ENCODE measurements around the gene TRAPPC12.

Gene TRAPPC12

GRCh38 chr2:3414133-3414860, 34.8 kb downstream of the TRAPPC12 start:
- no peak for TF ChIP-seq CTCF (IDR thresholded peaks at IDR 0.05; ENCODE audit: poor library complexity, severe bottlenecking)
- H3K27me3 ChIP-seq (ENCODE audit: insufficient read depth, poor library complexity, severe bottlenecking): no peaks in the 10 kb centered on the region
- H3K9me3 ChIP-seq (ENCODE audit: severe bottlenecking): no peaks in the 10 kb centered on the region
- ATAC-seq (ENCODE audit: low read depth): no peak
- H3K36me3 ChIP-seq (ENCODE audit: low read depth): peaks cover 5% of the 10 kb centered on the region; the same call in 1 of the 2 replicates
- no peak overlapping the region for H3K27ac ChIP-seq (ENCODE audit: poor library complexity, severe bottlenecking)
- no peaks in the 10 kb centered on the region for H3K4me1 ChIP-seq (ENCODE audit: insufficient read depth, poor library complexity, severe bottlenecking)
- DNase-seq (ENCODE audit: low spot score): no peak
- no peak overlapping the region for H3K4me3 ChIP-seq (ENCODE audit: severe bottlenecking)

DNA sequence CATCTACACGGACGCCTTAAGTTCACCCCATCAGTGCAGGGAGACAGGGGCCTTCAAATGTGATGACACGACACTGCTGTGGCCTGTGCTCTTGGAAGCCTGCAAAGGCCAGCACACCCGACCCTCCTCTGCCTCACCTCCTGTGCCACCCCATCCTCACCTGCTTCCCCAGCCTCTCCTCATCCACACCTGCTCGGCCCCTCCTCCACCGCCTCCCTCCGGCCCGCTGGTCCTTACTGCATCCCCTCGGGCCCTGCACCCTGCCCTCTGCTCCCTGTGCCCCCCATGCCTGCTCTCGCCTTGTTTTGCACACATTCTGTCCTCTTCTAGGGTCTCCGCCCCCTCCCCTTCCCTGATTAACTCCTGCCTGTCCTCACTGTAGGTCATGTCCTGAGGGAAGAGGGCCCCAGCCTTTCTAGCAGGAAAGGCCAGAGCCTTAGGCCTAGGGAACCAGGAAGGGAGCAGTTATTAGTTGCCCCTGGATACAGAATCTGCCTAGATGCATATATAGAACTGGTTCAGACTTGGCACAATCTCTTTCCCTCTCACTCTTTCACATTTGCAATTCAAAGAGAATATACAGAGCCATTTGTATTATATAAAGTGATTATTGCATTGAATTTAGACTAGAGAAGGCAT, 39.4 kb downstream of the TRAPPC12 start:
- H3K36me3 ChIP-seq (ENCODE audit: low read depth): peaks cover 7% of the 10 kb centered on the region; the same call in 1 of the 2 replicates

GRCh38 chr2:3420076-3420768, 40.7 kb downstream of the TRAPPC12 start:
- Histone ChIP-seq H3K4me1 (ENCODE audit: insufficient read depth, poor library complexity, severe bottlenecking) (no peaks in the 10 kb centered on the region), H3K9me3 (ENCODE audit: severe bottlenecking) (no peaks in the 10 kb centered on the region), H3K27me3 (ENCODE audit: insufficient read depth, poor library complexity, severe bottlenecking) (no peaks in the 10 kb centered on the region), H3K4me3 (ENCODE audit: severe bottlenecking) (no peak overlapping the region), H3K36me3 (ENCODE audit: low read depth) (peaks cover 21% of the 10 kb centered on the region), H3K27ac (ENCODE audit: poor library complexity, severe bottlenecking) (no peak overlapping the region)
- no peak for TF ChIP-seq CTCF (IDR thresholded peaks at IDR 0.05; ENCODE audit: poor library complexity, severe bottlenecking)
- DNase-seq (ENCODE audit: low spot score): no peak
- ATAC-seq (ENCODE audit: low read depth): no peak

More for the DNA sequence above, 39.4 kb downstream of the TRAPPC12 start:
- no peak for TF ChIP-seq CTCF (IDR thresholded peaks at IDR 0.05; ENCODE audit: poor library complexity, severe bottlenecking)
- H3K4me1 ChIP-seq (ENCODE audit: insufficient read depth, poor library complexity, severe bottlenecking): no peaks in the 10 kb centered on the region
- DNase-seq (ENCODE audit: low spot score) (no peak), ATAC-seq (ENCODE audit: low read depth) (no peak)
- no peak overlapping the region for H3K4me3 ChIP-seq (ENCODE audit: severe bottlenecking)
- no peak overlapping the region for H3K27ac ChIP-seq (ENCODE audit: poor library complexity, severe bottlenecking)
- no peaks in the 10 kb centered on the region for H3K9me3 ChIP-seq (ENCODE audit: severe bottlenecking)
- H3K27me3 ChIP-seq (ENCODE audit: insufficient read depth, poor library complexity, severe bottlenecking): no peaks in the 10 kb centered on the region

- H3K4me3 ChIP-seq (ENCODE audit: severe bottlenecking): no peak overlapping the region
- H3K27me3 ChIP-seq (ENCODE audit: insufficient read depth, poor library complexity, severe bottlenecking): no peaks in the 10 kb centered on the region
- no peak overlapping the region for H3K27ac ChIP-seq (ENCODE audit: poor library complexity, severe bottlenecking)
- ATAC-seq (ENCODE audit: low read depth) (no peak), DNase-seq (ENCODE audit: low spot score) (no peak)
- TF ChIP-seq CTCF (IDR thresholded peaks at IDR 0.05; ENCODE audit: poor library complexity, severe bottlenecking): no peak
- no peaks in the 10 kb centered on the region for H3K9me3 ChIP-seq (ENCODE audit: severe bottlenecking)
- H3K4me1 ChIP-seq (ENCODE audit: insufficient read depth, poor library complexity, severe bottlenecking): no peaks in the 10 kb centered on the region
- peaks cover 27% of the 10 kb centered on the region for H3K36me3 ChIP-seq (ENCODE audit: low read depth)
Observed at GRCh38 chr2:3420769-3421397, 41.4 kb downstream of the TRAPPC12 start.
